HCT116 (cell line): Measurements from ENCODE around the gene MCM9. TPM values are rescaled to one million over a fixed set of nuclear protein-coding genes. Genes with fewer than 3 reads are reported as not detected.
A peak's percentile ranks its signal among the peaks of the same experiment; 100 is the strongest.

Source experiments
- ATAC-seq: fragments of 200-7000 bp; cut with Tn5 transposase; 2 replicates; pipeline ENCODE4 v1.9.1; 2020; ENCODE audit warnings: mild to moderate bottlenecking, moderate library complexity
- BruUV-seq: library from RNA; stranded (reverse); fragments of 400-500 nt; replicated peaks from 2 replicates; lab custom pipeline; 2021; lab: Mats Ljungman, UMichigan
- CTCF ChIA-PET: fragments of 300-600 bp; sonication (Branson Sonifier 250); formaldehyde crosslinking; loops from one replicate; lab custom pipeline; 2021; ENCODE audit warnings: antibody characterized with exemption; lab: Charles Lee
- POLR2A ChIA-PET: fragments of 300-600, 350-600 bp; sonication (Branson Sonifier 250); formaldehyde crosslinking; loops from one replicate; lab custom pipeline; 2021; ENCODE audit warnings: antibody characterized with exemption; lab: Charles Lee
- RAD21 ChIA-PET, 2 experiments: fragments of 300-600 bp; sonication (Branson Sonifier 250); formaldehyde crosslinking; loops; one replicate each; lab custom pipeline; 2023; ENCODE audit warnings: low total read pairs in 2 of 2; ENCODE audit not compliant: uncharacterized antibody in 2 of 2, unreplicated experiment in 2 of 2, low non-redundant PET in 1 of 2; lab: Charles Lee
- DNase-seq: peaks from one replicate; pipeline ENCODE4 v3.0.0-alpha.2; 2010; ENCODE audit warnings: low read depth, low spot score
- H2AFZ ChIP-seq: fragments of 200-600 bp; shearing (Covaris generic), sonication (generic); 2 replicates; pipeline ENCODE4 v1.6.1; 2017; ENCODE audit warnings: low read depth, mixed run types, mixed read lengths, antibody characterized with exemption, low read length; ENCODE audit not compliant: poor library complexity, severe bottlenecking
- H3K27ac ChIP-seq: 2 replicates; pipeline ENCODE4 v1.5.1; 2012; ENCODE audit warnings: low read depth, low read length
- H3K27me3 ChIP-seq: fragments of 200-600 bp; sonication (generic); 2 replicates; pipeline ENCODE4 v1.6.1; 2016; ENCODE audit warnings: mixed run types, low read length, mixed read lengths; ENCODE audit not compliant: insufficient read depth
- H3K36me3 ChIP-seq, 2 experiments: fragments of 200-500 bp in 1 of 2; fragments of 200-600 bp in 1 of 2; sonication (Bioruptor generic) in 1 of 2; sonication (generic) in 1 of 2; 2 replicates each; pipeline versions ENCODE4 v1.5.1 to v1.6.1; 2014 to 2016; ENCODE audit warnings: low read length in 2 of 2, inconsistent platforms in 1 of 2, mixed read lengths in 1 of 2, mixed run types in 1 of 2; ENCODE audit not compliant: insufficient read depth in 2 of 2, control insufficient read depth in 1 of 2
- H3K4me1 ChIP-seq, 2 experiments: fragments of 200-600 bp in 1 of 2; sonication (generic) in 1 of 2; 2 replicates each; pipeline versions ENCODE4 v1.5.1 to v1.6.1; 2012 to 2017; ENCODE audit warnings: low read length in 2 of 2, inconsistent platforms in 1 of 2, mild to moderate bottlenecking in 1 of 2, mixed read lengths in 1 of 2, mixed run types in 1 of 2, moderate library complexity in 1 of 2; ENCODE audit not compliant: insufficient read depth in 2 of 2, control insufficient read depth in 1 of 2
- H3K4me2 ChIP-seq: fragments of 200-600 bp; sonication (generic); 2 replicates; pipeline ENCODE4 v1.6.1; 2017; ENCODE audit warnings: mixed run types, low read length, mixed read lengths
- H3K4me3 ChIP-seq, 2 experiments: fragments of 200-600 bp in 1 of 2; sonication (generic) in 1 of 2; replicated peaks in 1 of 2; 2 replicates each; pipeline ENCODE4 v1.5.1; 2011 to 2016; ENCODE audit warnings: low read length in 2 of 2, control low read depth in 1 of 2, low read depth in 1 of 2, mild to moderate bottlenecking in 1 of 2, mixed read lengths in 1 of 2, mixed run types in 1 of 2
- H3K79me2 ChIP-seq: fragments of 200-600 bp; sonication (generic); 2 replicates; pipeline ENCODE4 v1.6.1; 2017; ENCODE audit warnings: mild to moderate bottlenecking, mixed run types, low read length, moderate library complexity, mixed read lengths; ENCODE audit not compliant: insufficient read depth
- H3K9ac ChIP-seq: fragments of 200-600 bp; sonication (generic); 2 replicates; pipeline ENCODE4 v1.6.1; 2016; ENCODE audit warnings: low read length, mixed read lengths
- H3K9me2 ChIP-seq: fragments of 200-600 bp; sonication (generic), shearing (Covaris generic); 2 replicates; pipeline ENCODE4 v1.6.1; 2017; ENCODE audit warnings: mixed run types, mild to moderate bottlenecking, moderate library complexity; ENCODE audit not compliant: insufficient read depth
- H3K9me3 ChIP-seq, 2 experiments: fragments of 200-500 bp in 1 of 2; fragments of 200-600 bp in 1 of 2; sonication (Bioruptor generic) in 1 of 2; sonication (generic) in 1 of 2; 2 replicates each; pipeline ENCODE4 v1.6.1; 2014 to 2017; ENCODE audit warnings: low read length in 2 of 2, mixed read lengths in 2 of 2, inconsistent platforms in 1 of 2, low read depth in 1 of 2, mild to moderate bottlenecking in 1 of 2, mixed run types in 1 of 2, moderate library complexity in 1 of 2; ENCODE audit not compliant: control insufficient read depth in 1 of 2, insufficient read depth in 1 of 2
- H4K20me1 ChIP-seq: fragments of 200-600 bp; sonication (generic), shearing (Covaris generic); 2 replicates; pipeline ENCODE4 v1.6.1; 2017; ENCODE audit warnings: mixed run types, mild to moderate bottlenecking, moderate library complexity; ENCODE audit not compliant: insufficient read depth
- ATF3 ChIP-seq: IDR thresholded peaks from 2 replicates; pipeline ENCODE4 v1.6.1; 2012
- CBX3 ChIP-seq: IDR thresholded peaks from 2 replicates; pipeline ENCODE4 v1.6.1; 2012; ENCODE audit warnings: low read depth
- CEBPB ChIP-seq: IDR thresholded peaks from 2 replicates; pipeline ENCODE4 v1.6.1; 2012; ENCODE audit warnings: low read depth
- CTCF ChIP-seq, 3 experiments: fragments of 200-600 bp in 1 of 3; sonication (generic) in 1 of 3; IDR thresholded peaks in 2 of 3; conservative IDR thresholded peaks in 1 of 3; 2 replicates each; pipeline ENCODE4 v1.5.1; 2012 to 2017; ENCODE audit warnings: low read depth in 2 of 3, low read length in 2 of 3, antibody characterized with exemption in 1 of 3, borderline replicate concordance in 1 of 3, control low read depth in 1 of 3, mild to moderate bottlenecking in 1 of 3, mixed read lengths in 1 of 3, mixed run types in 1 of 3, moderate library complexity in 1 of 3; ENCODE audit not compliant: insufficient read depth in 1 of 3
- ELF1 ChIP-seq: IDR thresholded peaks from 2 replicates; pipeline ENCODE4 v1.6.1; 2012; ENCODE audit warnings: low read depth, borderline replicate concordance
- EZH2 ChIP-seq: fragments of 200-600 bp; sonication (generic); IDR thresholded peaks from 2 replicates; pipeline ENCODE4 v1.6.1; 2017; ENCODE audit warnings: antibody characterized with exemption, mixed run types
- FOSL1 ChIP-seq: IDR thresholded peaks from 2 replicates; pipeline ENCODE4 v1.6.1; 2012; ENCODE audit warnings: low read depth
- POLR2A ChIP-seq: IDR thresholded peaks from 2 replicates; pipeline ENCODE4 v1.7.0; 2011; ENCODE audit warnings: borderline replicate concordance; ENCODE audit not compliant: insufficient read depth, insufficient read length; ENCODE audit errors: extremely low read depth
- POLR2AphosphoS5 ChIP-seq: IDR thresholded peaks from 2 replicates; pipeline ENCODE4 v1.6.1; 2011; ENCODE audit warnings: mild to moderate bottlenecking, low read depth, low read length, moderate library complexity
- RAD21 ChIP-seq: IDR thresholded peaks from 2 replicates; pipeline ENCODE4 v1.6.1; 2012; ENCODE audit warnings: low read depth, mild to moderate bottlenecking
- TCF7L2 ChIP-seq: IDR thresholded peaks from 2 replicates; pipeline ENCODE4 v1.7.0; 2011; ENCODE audit warnings: borderline replicate concordance, inconsistent platforms; ENCODE audit not compliant: insufficient read depth, insufficient read length; ENCODE audit errors: extremely low read depth
- ZBTB33 ChIP-seq: IDR thresholded peaks from 2 replicates; pipeline ENCODE4 v1.6.1; 2011; ENCODE audit warnings: mild to moderate bottlenecking, low read length, moderate library complexity; ENCODE audit not compliant: insufficient replicate concordance; ENCODE audit errors: extremely low read depth
- ZFX ChIP-seq: fragments of 450-650 bp; IDR thresholded peaks from 2 replicates; pipeline ENCODE4 v1.6.1; 2017
- ZNF274 ChIP-seq: fragments of 200-500 bp; sonication (Bioruptor generic); IDR thresholded peaks from 2 replicates; pipeline ENCODE4 v1.6.1; 2014; ENCODE audit warnings: mild to moderate bottlenecking, low read depth, low read length, inconsistent platforms
- intact Hi-C: fragments of 100-400 bp; cut with micrococcal nuclease; formaldehyde crosslinking; loops from 2 replicates; pipeline ENCODE4 v1.10.0; 2022
- total RNA-seq: library from RNA; stranded (reverse); gene quantifications from one replicate; pipeline ENCODE4 v1.2.1, GENCODE V29; 2021; ENCODE audit not compliant: unreplicated experiment

Gene MCM9
- total RNA-seq, 1 experiment from 2014 or later: 13.6 TPM

GRCh38 chr6:118801257-118801656 is 133.7 kb downstream of the MCM9 start:
- H2AFZ ChIP-seq: no peak overlapping the region
- no peaks in the 10 kb centered on the region for H3K9me3 ChIP-seq
- no peaks in the 10 kb centered on the region for H4K20me1 ChIP-seq
- H3K4me3 ChIP-seq: no peak overlapping the region
- H3K4me2 ChIP-seq: no peak overlapping the region
- peaks cover 0 to 7% of the 10 kb centered on the region in 2 experiments; a peak in 3 of 4 replicates for H3K4me1 ChIP-seq
- intact Hi-C loops: loop anchor here (5.0 to 10.0 kb wide), 3 partner anchors 234 to 516 kb away; no protein-coding TSS in a partner anchor
- no peaks in the 10 kb centered on the region for H3K36me3 ChIP-seq
- no peak overlapping the region for H3K9ac ChIP-seq
- ATAC-seq: no peak
- no peaks in the 10 kb centered on the region for H3K79me2 ChIP-seq
- TF ChIP-seq ZNF274 (no peak), EZH2 (no peak), ZFX (no peak), FOSL1 (no peak), POLR2A (no peak), ELF1 (no peak), ATF3 (no peak), CEBPB (no peak)
- H3K27me3 ChIP-seq: no peaks in the 10 kb centered on the region
- DNase-seq: no peak
- H3K9me2 ChIP-seq: no peaks in the 10 kb centered on the region
- POLR2A ChIA-PET: no interaction called here
- RAD21 ChIA-PET: no interaction called here
- CTCF ChIA-PET: interaction anchor here (1.5 to 1.8 kb wide), 3 partner anchors 8 to 236 kb away, joined by 4 to 8 read pairs (median 7); no protein-coding TSS in a partner anchor
- no peak overlapping the region for H3K27ac ChIP-seq
- no TSS peak for BruUV-seq

GRCh38 chr6:118800394-118801071 is 134.4 kb downstream of the MCM9 start:
- RAD21 ChIA-PET: no interaction called here
- H3K9ac ChIP-seq: no peak overlapping the region
- H3K27ac ChIP-seq: no peak overlapping the region
- H4K20me1 ChIP-seq: no peaks in the 10 kb centered on the region
- no peaks in the 10 kb centered on the region for H3K9me2 ChIP-seq
- CTCF ChIA-PET: interaction anchor here (0.6 to 1.8 kb wide), 6 partner anchors 8 to 511 kb away, joined by 3 to 8 read pairs (median 4); no protein-coding TSS in a partner anchor
- TF ChIP-seq CTCF (IDR thresholded peaks at IDR 0.05 in 2 of 3, conservative IDR thresholded peaks at IDR 0.05 in 1 of 3; ENCODE audit: borderline replicate concordance in 1 of 3, insufficient read depth in 1 of 3, low read depth in 2 of 3, low read length in 2 of 3) (peak; percentile 54 to 95 (median 92); a peak in 5 of 6 replicates), RAD21 (peak; percentile 72), ZBTB33 (no peak), POLR2AphosphoS5 (no peak), TCF7L2 (peak; percentile 7), CBX3 (0 out of 2 replicates have a peak, but pooled peaks have one; percentile 38)
- TF ChIP-seq, all 23 proteins: peak for 4
- Histone ChIP-seq H3K4me2 (peak overlapping the region; percentile 44; the same call in 1 of the 2 replicates), H3K4me1 (peaks cover 0 to 10% of the 10 kb centered on the region in 2 experiments; a peak in 3 of 4 replicates), H3K36me3 (no peaks in the 10 kb centered on the region), H2AFZ (no peak overlapping the region), H3K27me3 (no peaks in the 10 kb centered on the region), H3K79me2 (no peaks in the 10 kb centered on the region), H3K9me3 (no peaks in the 10 kb centered on the region), H3K4me3 (no peak overlapping the region)
- DNase-seq: peak; percentile 57
- POLR2A ChIA-PET: no interaction called here
- intact Hi-C loops: loop anchor here (5.0 to 10.0 kb wide), 3 partner anchors 233 to 516 kb away; no protein-coding TSS in a partner anchor
- BruUV-seq: no TSS peak
- peak; percentile 89 for ATAC-seq
